ENCODE measurements around the gene MPRIP. TPM values are rescaled to one million over a fixed set of nuclear protein-coding genes. Genes with fewer than 3 reads are reported as not detected.

MPRIP gene
- total and polyA plus RNA-seq, 8 donors: 80.2 to 518 (median 190) TPM

DNA sequence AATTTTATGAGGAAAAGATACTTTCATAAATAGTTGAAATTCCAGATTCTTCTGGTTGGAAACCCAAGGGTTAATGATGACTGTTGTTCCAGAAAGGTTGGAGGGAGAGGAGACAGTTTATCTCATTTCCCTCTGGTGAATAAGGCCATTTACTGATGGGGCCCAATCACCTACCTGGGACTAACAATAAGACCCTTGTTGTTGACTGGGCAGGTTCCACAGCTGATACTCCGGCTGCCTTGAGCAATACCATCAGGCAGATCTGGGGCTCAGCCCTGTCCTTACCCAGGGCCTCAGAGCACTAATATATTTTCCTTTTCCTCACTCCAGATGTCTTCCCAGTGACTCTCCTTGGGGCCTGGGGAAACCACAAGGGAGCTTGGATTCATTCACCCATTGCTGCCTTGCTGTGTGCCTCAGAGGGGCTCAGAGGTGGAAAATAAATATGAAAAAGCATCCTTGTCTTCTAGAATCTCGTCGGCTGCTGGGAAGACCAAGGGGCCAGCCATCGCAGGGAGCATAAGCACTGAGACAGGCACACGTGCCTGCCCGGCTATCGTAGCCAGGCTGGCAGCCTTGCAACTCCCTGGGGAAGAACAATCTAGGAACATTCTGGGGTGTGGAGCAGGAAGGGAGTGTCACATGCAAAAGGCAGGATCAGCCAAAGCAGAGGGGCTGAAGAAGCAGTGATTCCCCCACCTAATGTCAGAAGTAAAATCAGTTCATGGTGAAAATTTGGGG, 54.4 kb downstream of the MPRIP start:
- H3K27me3 ChIP-seq: no peaks in the 10 kb centered on the region
- H3K4me1 ChIP-seq: peaks cover 51 to 84% (median 64%) of the 10 kb centered on the region in 4 donors
- H3K27ac ChIP-seq: peak overlapping the region in 4 of 5 donors; percentile 8 to 71 (median 46)
- intact Hi-C loops (cut with DNase I; ENCODE audit: low total_unique reads): no loop called here
- peak overlapping the region in 1 of 4 donors; percentile 1 for H3K4me3 ChIP-seq
- TF ChIP-seq POLR2A (IDR thresholded peaks at IDR 0.05) (no peak), EP300 (IDR thresholded peaks at IDR 0.05) (no peak), POLR2AphosphoS5 (IDR thresholded peaks at IDR 0.05) (no peak)
- TF ChIP-seq, protein P1, sequence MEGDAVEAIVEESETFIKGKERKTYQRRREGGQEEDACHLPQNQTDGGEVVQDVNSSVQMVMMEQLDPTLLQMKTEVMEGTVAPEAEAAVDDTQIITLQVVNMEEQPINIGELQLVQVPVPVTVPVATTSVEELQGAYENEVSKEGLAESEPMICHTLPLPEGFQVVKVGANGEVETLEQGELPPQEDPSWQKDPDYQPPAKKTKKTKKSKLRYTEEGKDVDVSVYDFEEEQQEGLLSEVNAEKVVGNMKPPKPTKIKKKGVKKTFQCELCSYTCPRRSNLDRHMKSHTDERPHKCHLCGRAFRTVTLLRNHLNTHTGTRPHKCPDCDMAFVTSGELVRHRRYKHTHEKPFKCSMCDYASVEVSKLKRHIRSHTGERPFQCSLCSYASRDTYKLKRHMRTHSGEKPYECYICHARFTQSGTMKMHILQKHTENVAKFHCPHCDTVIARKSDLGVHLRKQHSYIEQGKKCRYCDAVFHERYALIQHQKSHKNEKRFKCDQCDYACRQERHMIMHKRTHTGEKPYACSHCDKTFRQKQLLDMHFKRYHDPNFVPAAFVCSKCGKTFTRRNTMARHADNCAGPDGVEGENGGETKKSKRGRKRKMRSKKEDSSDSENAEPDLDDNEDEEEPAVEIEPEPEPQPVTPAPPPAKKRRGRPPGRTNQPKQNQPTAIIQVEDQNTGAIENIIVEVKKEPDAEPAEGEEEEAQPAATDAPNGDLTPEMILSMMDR (IDR thresholded peaks at IDR 0.05): no peak
- WGBS, 5 donors: 32 to 59% (median 45%) methylated on average over 7 of the region's 7 CpGs
- no peaks in the 10 kb centered on the region for H3K9me3 ChIP-seq
- peak in 1 of 2 donors; percentile 67 for DNase-seq
- peaks cover 0 to 31% (median 4%) of the 10 kb centered on the region in 4 donors for H3K36me3 ChIP-seq

DNA sequence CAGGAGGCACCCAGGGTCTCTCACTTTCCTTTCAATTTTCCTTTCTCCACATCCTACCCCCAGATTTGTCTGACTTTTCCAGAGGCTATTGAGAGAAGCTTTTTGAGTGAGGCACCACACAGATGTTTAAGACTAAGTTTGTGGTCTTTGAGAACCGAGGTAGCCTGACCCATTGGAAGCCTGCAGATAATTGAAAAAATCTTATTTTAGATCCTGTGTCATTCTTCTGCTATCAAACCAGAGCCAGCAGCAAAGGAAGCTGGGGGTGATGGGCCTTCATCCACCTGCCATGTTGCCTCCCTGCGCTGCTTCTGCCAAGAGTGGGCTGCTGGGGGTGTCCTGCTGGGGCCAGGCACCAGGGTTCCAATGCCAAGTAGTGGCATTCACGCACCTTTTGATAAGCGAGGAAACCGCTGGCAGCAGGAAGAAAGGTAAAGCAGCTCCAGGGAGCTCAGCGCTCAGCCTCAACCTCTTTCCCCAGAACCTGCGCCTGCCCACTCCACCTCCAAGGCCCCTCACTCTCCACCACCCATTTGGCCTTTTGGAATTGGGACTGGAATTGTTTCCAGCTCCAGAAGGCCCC, 55.6 kb downstream of the MPRIP start:
- peaks cover 0 to 39% (median 8%) of the 10 kb centered on the region in 4 donors for H3K36me3 ChIP-seq

DNA sequence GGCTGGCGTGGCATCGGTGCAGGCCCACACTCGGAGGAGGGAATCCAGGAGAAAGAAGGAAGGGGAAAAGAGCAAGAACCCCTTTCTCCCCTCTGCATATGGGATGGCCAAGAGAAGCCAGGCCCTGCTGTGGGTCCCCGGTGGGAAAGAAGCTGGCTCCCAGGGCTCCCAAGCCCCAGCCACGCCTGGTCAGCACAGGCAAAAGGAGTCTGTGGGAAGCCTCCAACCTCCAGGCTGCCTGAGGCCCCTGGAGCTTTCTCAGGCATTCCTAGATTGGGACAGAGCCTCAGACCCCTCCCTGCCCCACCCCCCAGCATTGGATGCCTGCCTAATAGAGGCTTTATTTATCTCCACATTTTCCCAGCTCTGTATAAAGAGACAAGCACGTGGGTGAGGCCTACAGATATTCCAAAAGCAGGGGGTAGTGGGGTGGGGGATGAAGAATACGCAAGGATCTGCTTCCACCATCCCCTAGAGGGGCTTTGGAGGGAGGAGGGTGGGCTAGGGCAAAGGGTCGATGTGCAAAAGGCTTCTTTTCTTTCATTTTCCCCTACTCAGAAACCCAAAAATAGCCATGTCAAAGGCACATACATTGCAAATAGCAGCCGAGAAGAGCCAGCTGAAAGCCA, 56.4 kb downstream of the MPRIP start:
- Histone ChIP-seq H3K27me3 (no peaks in the 10 kb centered on the region), H3K4me3 (no peak overlapping the region), H3K36me3 (peaks cover 0 to 39% (median 9%) of the 10 kb centered on the region in 4 donors), H3K9me3 (no peaks in the 10 kb centered on the region), H3K27ac (peak overlapping the region in 4 of 5 donors; percentile 62 to 70 (median 62)), H3K4me1 (peaks cover 39 to 76% (median 53%) of the 10 kb centered on the region in 4 donors)
- 46 to 58% (median 53%) methylated on average over 9 of the region's 9 CpGs for WGBS, 5 donors
- DNase-seq: peak in 1 of 2 donors; percentile 89
- intact Hi-C loops (cut with DNase I; ENCODE audit: low total_unique reads): no loop called here
- no peak for TF ChIP-seq EP300 (IDR thresholded peaks at IDR 0.05)
- TF ChIP-seq, protein P1 (IDR thresholded peaks at IDR 0.05): no peak
- no peak for TF ChIP-seq POLR2A (IDR thresholded peaks at IDR 0.05)
- TF ChIP-seq POLR2AphosphoS5 (IDR thresholded peaks at IDR 0.05): no peak

More for the DNA sequence above, 55.6 kb downstream of the MPRIP start:
- peak overlapping the region; percentile 17 to 70 (median 62) for H3K27ac ChIP-seq
- no peaks in the 10 kb centered on the region for H3K27me3 ChIP-seq
- WGBS, 5 donors: 48 to 80% (median 59%) methylated on average over 5 to 7 of the region's 7 CpGs
- no peak overlapping the region for H3K4me3 ChIP-seq
- TF ChIP-seq EP300 (IDR thresholded peaks at IDR 0.05): no peak
- intact Hi-C loops (cut with DNase I; ENCODE audit: low total_unique reads): no loop called here
- DNase-seq: no peak
- H3K4me1 ChIP-seq: peaks cover 43 to 76% (median 59%) of the 10 kb centered on the region in 4 donors
- H3K9me3 ChIP-seq: no peaks in the 10 kb centered on the region

DNA sequence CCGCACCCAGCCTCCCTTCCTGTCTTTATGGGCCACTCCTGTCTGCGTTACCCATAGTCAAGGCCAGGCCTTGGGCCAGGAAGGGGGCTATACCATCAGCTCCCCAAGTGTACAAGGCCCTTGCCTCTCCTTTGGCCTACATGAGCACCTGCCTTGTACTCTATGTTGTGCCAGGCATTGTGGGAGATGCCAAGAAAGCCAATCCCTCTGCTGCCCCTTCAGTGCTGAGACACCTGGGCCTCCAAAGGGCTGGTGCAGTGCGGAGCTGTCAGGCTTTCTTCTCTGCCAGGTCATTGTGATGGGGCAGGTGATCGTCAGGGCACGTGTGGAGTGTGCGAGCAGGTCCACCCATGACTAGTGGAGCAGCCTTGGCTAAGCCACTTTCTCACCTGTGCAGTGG, 59.9 kb downstream of the MPRIP start:
- Histone ChIP-seq H3K27ac (peak overlapping the region in 1 of 5 donors; percentile 28), H3K4me3 (no peak overlapping the region), H3K9me3 (no peaks in the 10 kb centered on the region), H3K4me1 (peaks cover 35 to 67% (median 45%) of the 10 kb centered on the region in 4 donors), H3K27me3 (no peaks in the 10 kb centered on the region), H3K36me3 (peaks cover 0 to 45% (median 15%) of the 10 kb centered on the region in 4 donors)
- no peak for DNase-seq
- WGBS, 5 donors: 88 to 97% (median 95%) methylated on average over 3 to 6 of the region's 6 CpGs
- intact Hi-C loops (cut with DNase I; ENCODE audit: low total_unique reads): no loop called here
- TF ChIP-seq EP300 (IDR thresholded peaks at IDR 0.05) (no peak), POLR2A (IDR thresholded peaks at IDR 0.05) (no peak), POLR2AphosphoS5 (IDR thresholded peaks at IDR 0.05) (no peak)
- TF ChIP-seq, protein P1 (IDR thresholded peaks at IDR 0.05): no peak
